Stomach (tissue), 4 donors: Measurements from ENCODE around the gene HIVEP1.

Experiments used
- EP300 ChIP-seq: sonication (generic); formaldehyde crosslinking; IDR thresholded peaks from one replicate; pipeline ENCODE4 v1.6.1; 2017; ENCODE audit warnings: antibody characterized with exemption
- POLR2A ChIP-seq, 4 donors: fragments of 450-650 bp; IDR thresholded peaks; one replicate each; pipeline ENCODE4 v1.6.1; 2016; ENCODE audit warnings: antibody characterized with exemption in 4 of 4, control low read depth in 2 of 4, mild to moderate bottlenecking in 1 of 4, moderate library complexity in 1 of 4
- POLR2AphosphoS5 ChIP-seq, 3 donors: sonication (generic); formaldehyde crosslinking; IDR thresholded peaks; one replicate each; pipeline ENCODE4 v1.6.1; 2016; ENCODE audit warnings: antibody characterized with exemption in 3 of 3
- TF ChIP-seq, protein P1 (sequence below), 7 experiments: fragments of 450-650 bp in 4 of 7; fragments of 200-600 bp in 3 of 7; sonication (generic) in 3 of 7; IDR thresholded peaks; one replicate each; pipeline ENCODE4 v1.5.1; 2016 to 2019; ENCODE audit warnings: antibody characterized with exemption in 7 of 7, control low read depth in 2 of 7, mild to moderate bottlenecking in 1 of 7

DNA sequence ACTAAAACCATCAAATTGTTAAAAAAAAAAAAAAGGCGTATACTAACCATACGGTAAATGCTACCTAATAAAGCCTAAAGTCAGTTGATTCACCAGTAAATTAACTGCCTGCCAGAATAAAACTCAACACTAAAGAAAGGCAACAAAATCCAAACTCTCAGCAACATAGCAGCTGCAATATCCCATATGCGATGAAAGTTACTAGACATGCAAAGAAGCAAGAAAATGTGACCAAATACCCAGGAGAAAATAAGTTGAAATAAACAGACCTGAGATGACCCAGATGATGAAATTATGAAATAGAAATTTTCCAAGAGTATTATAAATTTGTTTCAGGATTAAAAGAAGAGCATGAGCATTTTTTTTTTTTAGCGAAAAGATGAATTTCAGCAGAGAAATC is 174.4 kb downstream of the HIVEP1 start:
- TF ChIP-seq, protein P1, sequence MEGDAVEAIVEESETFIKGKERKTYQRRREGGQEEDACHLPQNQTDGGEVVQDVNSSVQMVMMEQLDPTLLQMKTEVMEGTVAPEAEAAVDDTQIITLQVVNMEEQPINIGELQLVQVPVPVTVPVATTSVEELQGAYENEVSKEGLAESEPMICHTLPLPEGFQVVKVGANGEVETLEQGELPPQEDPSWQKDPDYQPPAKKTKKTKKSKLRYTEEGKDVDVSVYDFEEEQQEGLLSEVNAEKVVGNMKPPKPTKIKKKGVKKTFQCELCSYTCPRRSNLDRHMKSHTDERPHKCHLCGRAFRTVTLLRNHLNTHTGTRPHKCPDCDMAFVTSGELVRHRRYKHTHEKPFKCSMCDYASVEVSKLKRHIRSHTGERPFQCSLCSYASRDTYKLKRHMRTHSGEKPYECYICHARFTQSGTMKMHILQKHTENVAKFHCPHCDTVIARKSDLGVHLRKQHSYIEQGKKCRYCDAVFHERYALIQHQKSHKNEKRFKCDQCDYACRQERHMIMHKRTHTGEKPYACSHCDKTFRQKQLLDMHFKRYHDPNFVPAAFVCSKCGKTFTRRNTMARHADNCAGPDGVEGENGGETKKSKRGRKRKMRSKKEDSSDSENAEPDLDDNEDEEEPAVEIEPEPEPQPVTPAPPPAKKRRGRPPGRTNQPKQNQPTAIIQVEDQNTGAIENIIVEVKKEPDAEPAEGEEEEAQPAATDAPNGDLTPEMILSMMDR (IDR thresholded peaks at IDR 0.05), result no peak
- no peak for TF ChIP-seq POLR2AphosphoS5 (IDR thresholded peaks at IDR 0.05)
- TF ChIP-seq EP300, result no peak
- TF ChIP-seq POLR2A (IDR thresholded peaks at IDR 0.05), result no peak
